Tibial artery (tissue), 4 donors: Measurements from ENCODE around the gene SPIB.

ENCODE experiments used
- DNase-seq, 2 donors: peaks; one replicate each; pipeline ENCODE4 v3.0.0-alpha.2; 2019
- H3K27ac ChIP-seq, 2 donors: fragments of 200-600 bp; sonication (generic) in 1 of 2; 1 replicate in 1 of 2; 2 replicates in 1 of 2; pipeline ENCODE4 v1.5.1; 2018 to 2019; ENCODE audit warnings: mild to moderate bottlenecking in 1 of 2
- H3K27me3 ChIP-seq, 2 donors: fragments of 200-600 bp; sonication (generic) in 1 of 2; one replicate each; pipeline versions ENCODE4 v1.5.1 to v1.6.0; 2016 to 2019
- H3K36me3 ChIP-seq, 3 donors: fragments of 200-600 bp; sonication (generic) in 2 of 3; one replicate each; pipeline ENCODE4 v1.5.1; 2016 to 2019; ENCODE audit warnings: mild to moderate bottlenecking in 2 of 3
- H3K4me1 ChIP-seq, 4 donors: fragments of 200-600 bp; sonication (generic) in 2 of 4; 1 replicate in 3 of 4; 2 replicates in 1 of 4; pipeline ENCODE4 v1.5.1; 2016 to 2019
- H3K4me3 ChIP-seq, 2 donors: fragments of 200-600 bp; sonication (generic) in 1 of 2; 1 replicate in 1 of 2; 2 replicates in 1 of 2; pipeline ENCODE4 v1.5.1; 2018 to 2019; ENCODE audit warnings: mild to moderate bottlenecking in 2 of 2
- H3K9me3 ChIP-seq, 3 donors: fragments of 200-600 bp; sonication (generic) in 1 of 3; one replicate each; pipeline ENCODE4 v1.5.1; 2016 to 2019
- intact Hi-C: fragments of 100-400 bp; cut with DNase I; formaldehyde crosslinking; loops from one replicate; pipeline ENCODE4 v1.15.0; 2023; ENCODE audit warnings: low total_unique reads
- TF ChIP-seq, protein P1 (sequence below), 2 experiments: fragments of 200-600 bp in 1 of 2; fragments of 450-650 bp in 1 of 2; IDR thresholded peaks; one replicate each; pipeline ENCODE4 v1.5.1; 2017 to 2019; ENCODE audit warnings: antibody characterized with exemption in 2 of 2, mild to moderate bottlenecking in 1 of 2, moderate library complexity in 1 of 2

SPIB gene

DNA sequence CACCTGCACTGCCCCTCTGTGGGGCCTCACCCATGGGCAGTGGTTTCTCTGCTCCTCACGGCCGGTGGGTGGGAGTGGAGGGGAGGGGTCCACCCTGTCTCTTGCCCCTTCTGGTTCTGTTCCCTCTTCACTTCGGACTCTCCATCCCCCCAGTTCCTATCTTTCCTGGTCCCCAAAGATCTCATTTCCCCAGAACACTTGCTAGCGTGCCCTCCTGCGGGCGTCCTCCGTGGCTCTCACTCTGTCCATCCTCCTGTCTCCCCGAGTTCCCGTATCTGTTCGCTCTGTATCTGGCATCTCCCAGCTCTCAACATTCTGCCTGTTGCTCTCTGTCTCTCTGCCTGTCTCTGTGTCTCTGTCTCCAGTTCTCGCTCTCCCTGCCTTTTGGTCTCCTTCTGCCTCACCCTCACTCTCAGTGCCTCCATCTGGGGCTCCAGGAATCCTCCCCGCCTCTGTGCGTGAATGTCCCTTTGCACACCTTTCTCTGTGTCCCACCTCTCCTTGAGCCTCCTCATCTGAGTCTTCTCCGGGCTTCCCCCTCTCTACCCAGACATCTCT, 363 bp downstream of the SPIB start:
- Histone ChIP-seq H3K4me3 (no peak overlapping the region), H3K27me3 (peaks cover 0 to 68% of the 10 kb centered on the region in 2 donors), H3K27ac (no peak overlapping the region), H3K9me3 (no peaks in the 10 kb centered on the region), H3K36me3 (peaks cover 0 to 1% (median 0%) of the 10 kb centered on the region in 3 donors), H3K4me1 (peaks cover 0 to 17% (median 10%) of the 10 kb centered on the region in 4 donors)
- TF ChIP-seq, protein P1, sequence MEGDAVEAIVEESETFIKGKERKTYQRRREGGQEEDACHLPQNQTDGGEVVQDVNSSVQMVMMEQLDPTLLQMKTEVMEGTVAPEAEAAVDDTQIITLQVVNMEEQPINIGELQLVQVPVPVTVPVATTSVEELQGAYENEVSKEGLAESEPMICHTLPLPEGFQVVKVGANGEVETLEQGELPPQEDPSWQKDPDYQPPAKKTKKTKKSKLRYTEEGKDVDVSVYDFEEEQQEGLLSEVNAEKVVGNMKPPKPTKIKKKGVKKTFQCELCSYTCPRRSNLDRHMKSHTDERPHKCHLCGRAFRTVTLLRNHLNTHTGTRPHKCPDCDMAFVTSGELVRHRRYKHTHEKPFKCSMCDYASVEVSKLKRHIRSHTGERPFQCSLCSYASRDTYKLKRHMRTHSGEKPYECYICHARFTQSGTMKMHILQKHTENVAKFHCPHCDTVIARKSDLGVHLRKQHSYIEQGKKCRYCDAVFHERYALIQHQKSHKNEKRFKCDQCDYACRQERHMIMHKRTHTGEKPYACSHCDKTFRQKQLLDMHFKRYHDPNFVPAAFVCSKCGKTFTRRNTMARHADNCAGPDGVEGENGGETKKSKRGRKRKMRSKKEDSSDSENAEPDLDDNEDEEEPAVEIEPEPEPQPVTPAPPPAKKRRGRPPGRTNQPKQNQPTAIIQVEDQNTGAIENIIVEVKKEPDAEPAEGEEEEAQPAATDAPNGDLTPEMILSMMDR (IDR thresholded peaks at IDR 0.05), result no peak
- no peak for DNase-seq
- intact Hi-C loops, result no loop called here

DNA sequence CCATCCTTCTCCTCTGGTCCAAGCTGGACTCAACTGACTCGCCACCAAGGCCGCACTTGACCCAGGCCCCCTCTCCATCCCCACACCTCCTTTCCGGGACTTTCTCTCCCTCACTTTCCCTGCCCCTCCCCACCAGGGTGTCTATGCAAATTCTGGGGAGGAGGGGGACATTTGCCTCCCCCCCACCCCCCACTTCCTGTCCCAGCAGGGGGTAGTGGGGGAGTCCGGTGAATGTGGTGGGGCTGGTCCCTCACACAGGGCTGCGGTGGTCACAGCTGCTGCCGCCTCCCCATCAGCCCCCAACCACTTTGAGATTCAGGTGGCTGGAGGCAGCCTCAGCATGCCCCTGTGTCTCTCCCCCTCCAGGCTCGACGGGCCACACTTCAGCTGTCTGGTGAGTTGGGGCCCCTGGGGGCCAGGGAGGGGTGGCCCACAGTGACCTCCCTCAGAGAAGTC, 870 bp downstream of the SPIB start:
- TF ChIP-seq, protein P1 (IDR thresholded peaks at IDR 0.05), result no peak
- H3K27ac ChIP-seq, result no peak overlapping the region
- peaks cover 0 to 68% of the 10 kb centered on the region in 2 donors for H3K27me3 ChIP-seq
- no peak for DNase-seq
- intact Hi-C loops, result no loop called here
- H3K4me1 ChIP-seq, result peaks cover 0 to 15% (median 8%) of the 10 kb centered on the region in 4 donors
- no peaks in the 10 kb centered on the region for H3K9me3 ChIP-seq
- no peak overlapping the region for H3K4me3 ChIP-seq
- H3K36me3 ChIP-seq, result no peaks in the 10 kb centered on the region

DNA sequence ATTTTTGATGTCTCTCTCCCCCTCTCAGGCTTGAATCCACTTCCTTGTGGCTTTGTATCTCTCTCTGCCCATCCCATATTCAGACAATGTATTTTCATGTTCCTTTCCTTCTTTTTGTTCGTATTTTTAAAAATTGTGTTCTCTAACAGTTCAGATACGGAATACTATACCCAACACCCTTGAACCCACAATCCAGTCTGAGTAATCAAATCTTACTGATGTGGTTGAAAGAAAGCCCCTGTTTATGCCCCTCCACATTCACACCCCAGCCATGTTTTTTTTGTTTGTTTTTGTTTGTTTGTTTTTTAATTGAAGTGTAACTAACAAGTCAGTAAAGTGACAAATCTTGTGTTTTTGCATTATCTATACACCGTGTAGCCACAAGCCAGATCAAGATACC, 1.4 kb downstream of the SPIB start:
- H3K27me3 ChIP-seq, result peaks cover 0 to 68% of the 10 kb centered on the region in 2 donors
- H3K4me3 ChIP-seq, result no peak overlapping the region
- H3K4me1 ChIP-seq, result peaks cover 0 to 11% (median 6%) of the 10 kb centered on the region in 4 donors
- TF ChIP-seq, protein P1 (IDR thresholded peaks at IDR 0.05), result no peak
- H3K9me3 ChIP-seq, result no peaks in the 10 kb centered on the region
- no peaks in the 10 kb centered on the region for H3K36me3 ChIP-seq
- no peak for DNase-seq
- no peak overlapping the region for H3K27ac ChIP-seq
- intact Hi-C loops, result no loop called here

DNA sequence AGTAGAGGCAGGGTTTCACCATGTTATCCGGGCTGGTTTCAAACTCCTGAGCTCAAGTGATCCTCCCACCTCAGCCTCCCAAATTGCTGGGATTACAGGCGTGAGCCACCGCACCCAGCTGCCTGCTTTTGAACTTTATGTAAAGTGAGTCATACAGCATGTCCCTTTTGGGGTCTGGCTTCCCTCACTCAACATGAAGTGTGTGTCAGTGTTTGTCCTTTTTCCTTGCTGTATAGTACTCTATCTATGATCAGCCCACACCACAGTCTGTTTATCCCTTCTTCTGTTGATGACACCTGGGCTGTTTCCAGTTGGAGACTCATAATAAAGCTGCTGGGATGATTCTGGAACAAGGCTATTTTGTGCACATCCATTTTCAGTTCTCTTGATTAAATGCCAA, 2.1 kb downstream of the SPIB start:
- Histone ChIP-seq H3K4me1 (peaks cover 0 to 8% (median 6%) of the 10 kb centered on the region in 4 donors), H3K27ac (no peak overlapping the region), H3K36me3 (no peaks in the 10 kb centered on the region), H3K9me3 (no peaks in the 10 kb centered on the region), H3K27me3 (peaks cover 0 to 73% of the 10 kb centered on the region in 2 donors), H3K4me3 (no peak overlapping the region)
- DNase-seq, result no peak
- TF ChIP-seq, protein P1 (IDR thresholded peaks at IDR 0.05), result no peak
- intact Hi-C loops, result no loop called here

DNA sequence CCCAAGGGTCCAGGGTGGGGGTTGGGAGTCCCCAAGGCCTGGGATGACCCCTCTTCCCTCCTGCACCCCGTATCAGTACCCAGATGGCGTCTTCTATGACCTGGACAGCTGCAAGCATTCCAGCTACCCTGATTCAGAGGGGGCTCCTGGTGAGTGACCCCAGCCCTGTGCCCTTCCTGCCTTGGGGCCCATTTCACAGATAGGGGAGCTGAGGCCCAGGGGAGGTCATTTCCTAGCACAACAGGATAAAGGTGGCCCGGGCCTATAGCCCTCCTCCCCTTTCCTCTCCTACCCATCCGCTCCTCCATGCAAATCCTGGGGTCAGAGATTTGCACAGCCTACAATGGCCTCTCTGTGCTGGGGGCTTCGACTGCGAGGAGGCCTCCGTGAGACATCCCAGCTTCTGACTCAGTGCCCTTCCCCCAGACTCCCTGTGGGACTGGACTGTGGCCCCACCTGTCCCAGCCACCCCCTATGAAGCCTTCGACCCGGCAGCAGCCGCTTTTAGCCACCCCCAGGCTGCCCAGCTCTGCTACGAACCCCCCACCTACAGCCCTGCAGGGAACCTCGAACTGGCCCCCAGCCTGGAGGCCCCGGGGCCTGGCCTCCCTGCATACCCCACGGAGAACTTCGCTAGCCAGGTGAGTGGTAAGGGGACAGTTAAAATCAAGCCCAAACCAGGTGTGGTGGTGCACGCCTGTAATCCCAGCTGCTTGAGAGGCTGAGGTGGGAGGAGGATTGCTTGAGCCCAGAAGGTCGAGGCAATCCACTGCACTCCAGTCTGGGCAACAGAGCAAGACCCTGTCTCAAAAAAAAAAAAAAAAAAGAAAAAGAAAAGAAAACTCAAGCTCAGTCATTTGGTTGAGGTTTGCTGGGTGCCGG, 3.9 kb downstream of the SPIB start:
- H3K27me3 ChIP-seq, result peaks cover 0 to 67% of the 10 kb centered on the region in 2 donors
- H3K4me1 ChIP-seq, result peaks cover 0 to 8% (median 6%) of the 10 kb centered on the region in 4 donors
- H3K36me3 ChIP-seq, result no peaks in the 10 kb centered on the region
- TF ChIP-seq, protein P1 (IDR thresholded peaks at IDR 0.05), result no peak
- no peak overlapping the region for H3K4me3 ChIP-seq
- H3K9me3 ChIP-seq, result no peaks in the 10 kb centered on the region
- no peak overlapping the region for H3K27ac ChIP-seq
- DNase-seq, result no peak
- intact Hi-C loops, result no loop called here
